ENCODE results near the gene PTPRT.

DNA sequence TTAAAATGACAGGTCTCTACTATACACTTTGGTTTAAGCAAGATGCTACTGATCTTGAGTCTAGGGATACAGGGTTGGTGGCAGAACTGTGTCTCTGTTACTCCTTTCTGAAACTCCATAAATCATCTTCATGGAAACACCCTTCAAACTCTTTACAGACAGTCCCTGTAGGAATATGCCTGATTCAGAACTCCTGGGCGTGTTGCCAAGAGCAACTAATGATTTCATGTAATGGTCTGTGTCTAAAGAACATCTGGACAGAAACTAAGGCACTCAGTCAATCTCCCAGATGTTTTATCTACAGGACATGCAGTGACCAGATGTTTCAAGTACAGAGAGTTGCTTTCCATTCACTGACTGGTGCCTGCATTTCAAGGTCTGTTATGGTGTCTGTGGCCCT lies 1107.1 kb downstream of the PTPRT start:
- TF ChIP-seq EP300 (IDR thresholded peaks at IDR 0.05) = no peak
- TF ChIP-seq, protein P1, sequence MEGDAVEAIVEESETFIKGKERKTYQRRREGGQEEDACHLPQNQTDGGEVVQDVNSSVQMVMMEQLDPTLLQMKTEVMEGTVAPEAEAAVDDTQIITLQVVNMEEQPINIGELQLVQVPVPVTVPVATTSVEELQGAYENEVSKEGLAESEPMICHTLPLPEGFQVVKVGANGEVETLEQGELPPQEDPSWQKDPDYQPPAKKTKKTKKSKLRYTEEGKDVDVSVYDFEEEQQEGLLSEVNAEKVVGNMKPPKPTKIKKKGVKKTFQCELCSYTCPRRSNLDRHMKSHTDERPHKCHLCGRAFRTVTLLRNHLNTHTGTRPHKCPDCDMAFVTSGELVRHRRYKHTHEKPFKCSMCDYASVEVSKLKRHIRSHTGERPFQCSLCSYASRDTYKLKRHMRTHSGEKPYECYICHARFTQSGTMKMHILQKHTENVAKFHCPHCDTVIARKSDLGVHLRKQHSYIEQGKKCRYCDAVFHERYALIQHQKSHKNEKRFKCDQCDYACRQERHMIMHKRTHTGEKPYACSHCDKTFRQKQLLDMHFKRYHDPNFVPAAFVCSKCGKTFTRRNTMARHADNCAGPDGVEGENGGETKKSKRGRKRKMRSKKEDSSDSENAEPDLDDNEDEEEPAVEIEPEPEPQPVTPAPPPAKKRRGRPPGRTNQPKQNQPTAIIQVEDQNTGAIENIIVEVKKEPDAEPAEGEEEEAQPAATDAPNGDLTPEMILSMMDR (IDR thresholded peaks at IDR 0.05) = no peak
- no peak for TF ChIP-seq POLR2A (IDR thresholded peaks at IDR 0.05)

Data from gastroesophageal sphincter (tissue), 3 donors.